SH-SY5Y (cell line): ENCODE measurements around the gene MEGF6.

ENCODE experiments used
- GATA2 ChIP-seq: IDR thresholded peaks from 2 replicates; pipeline ENCODE4 v1.6.1; 2011; ENCODE audit warnings: mild to moderate bottlenecking, low read depth, low read length
- GATA3 ChIP-seq: IDR thresholded peaks from 2 replicates; pipeline ENCODE4 v1.6.1; 2011; ENCODE audit warnings: low read depth, mild to moderate bottlenecking, low read length, moderate library complexity

GRCh38 chr1:3579626-3580025, 31.7 kb downstream of the MEGF6 start:
- TF ChIP-seq GATA3 (no peak), GATA2 (no peak)
